B cell (primary cell): ENCODE data around the gene CMPK1.

Source experiments
- EZH2 ChIP-seq: IDR thresholded peaks from 2 replicates; pipeline ENCODE4 v1.6.1; 2012; ENCODE audit warnings: borderline replicate concordance, low read depth, mild to moderate bottlenecking, moderate library complexity, low read length; ENCODE audit not compliant: insufficient read depth, poor library complexity, severe bottlenecking
- TF ChIP-seq, protein P1 (sequence below): fragments of 200-600 bp; IDR thresholded peaks from one replicate; pipeline ENCODE4 v1.8.0; 2022; ENCODE audit warnings: antibody characterized with exemption, mild to moderate bottlenecking

DNA sequence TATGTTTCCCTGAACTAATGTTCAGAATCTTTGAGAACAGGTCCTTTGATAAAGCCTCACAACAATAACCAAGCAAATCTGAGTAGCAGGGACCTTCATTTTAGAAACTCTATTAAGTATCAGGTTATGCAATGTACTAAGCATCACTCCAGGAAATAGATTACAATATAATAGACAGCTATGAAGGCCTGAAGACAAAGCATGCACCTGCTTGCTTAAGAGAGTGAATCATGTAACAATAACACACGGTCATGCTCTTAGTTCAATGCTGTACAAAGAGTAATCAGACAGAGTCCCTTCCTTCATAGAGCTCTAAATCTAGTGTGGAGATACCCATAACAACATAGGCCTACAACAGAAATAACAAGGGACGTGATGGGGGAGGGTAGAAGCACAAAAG is 8.1 kb upstream of the CMPK1 start:
- TF ChIP-seq, protein P1, sequence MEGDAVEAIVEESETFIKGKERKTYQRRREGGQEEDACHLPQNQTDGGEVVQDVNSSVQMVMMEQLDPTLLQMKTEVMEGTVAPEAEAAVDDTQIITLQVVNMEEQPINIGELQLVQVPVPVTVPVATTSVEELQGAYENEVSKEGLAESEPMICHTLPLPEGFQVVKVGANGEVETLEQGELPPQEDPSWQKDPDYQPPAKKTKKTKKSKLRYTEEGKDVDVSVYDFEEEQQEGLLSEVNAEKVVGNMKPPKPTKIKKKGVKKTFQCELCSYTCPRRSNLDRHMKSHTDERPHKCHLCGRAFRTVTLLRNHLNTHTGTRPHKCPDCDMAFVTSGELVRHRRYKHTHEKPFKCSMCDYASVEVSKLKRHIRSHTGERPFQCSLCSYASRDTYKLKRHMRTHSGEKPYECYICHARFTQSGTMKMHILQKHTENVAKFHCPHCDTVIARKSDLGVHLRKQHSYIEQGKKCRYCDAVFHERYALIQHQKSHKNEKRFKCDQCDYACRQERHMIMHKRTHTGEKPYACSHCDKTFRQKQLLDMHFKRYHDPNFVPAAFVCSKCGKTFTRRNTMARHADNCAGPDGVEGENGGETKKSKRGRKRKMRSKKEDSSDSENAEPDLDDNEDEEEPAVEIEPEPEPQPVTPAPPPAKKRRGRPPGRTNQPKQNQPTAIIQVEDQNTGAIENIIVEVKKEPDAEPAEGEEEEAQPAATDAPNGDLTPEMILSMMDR: no peak
- TF ChIP-seq EZH2: no peak
